Kidney (tissue), 14 donors: ENCODE results near the gene KIF26B. TPM values are rescaled to one million over a fixed set of nuclear protein-coding genes. Genes with fewer than 3 reads are reported as not detected.

Source experiments
- DNase-seq, 5 donors: peaks; one replicate each; pipeline ENCODE4 v3.0.0-alpha.2; 2013 to 2020
- FAIRE-seq: peaks from 2 replicates; lab custom pipeline; 2012; peaks lifted over from hg19 to GRCh38; lab: Jason Lieb, UNC
- H3K27ac ChIP-seq, 2 donors: one replicate each; pipeline ENCODE4 v1.7.0; 2013; ENCODE audit warnings: low read depth in 2 of 2, low read length in 2 of 2, inconsistent platforms in 1 of 2
- H3K27me3 ChIP-seq: one replicate; pipeline ENCODE4 v1.7.1; 2013; ENCODE audit warnings: low read length, inconsistent platforms; ENCODE audit not compliant: control insufficient read depth, insufficient read depth
- H3K36me3 ChIP-seq, 3 donors: one replicate each; pipeline versions ENCODE4 v1.7.0 to v1.7.1; 2013; ENCODE audit warnings: low read length in 3 of 3, control low read depth in 1 of 3, inconsistent platforms in 1 of 3; ENCODE audit not compliant: insufficient read depth in 3 of 3, control insufficient read depth in 2 of 3
- H3K4me1 ChIP-seq, 3 donors: one replicate each; pipeline versions ENCODE4 v1.7.0 to v1.7.1; 2013; ENCODE audit warnings: low read length in 3 of 3, inconsistent platforms in 1 of 3, low read depth in 1 of 3; ENCODE audit not compliant: control insufficient read depth in 2 of 3, insufficient read depth in 2 of 3
- H3K4me3 ChIP-seq, 3 donors: one replicate each; pipeline versions ENCODE4 v1.7.0 to v1.8.1; 2013; ENCODE audit warnings: low read length in 3 of 3, control low read depth in 1 of 3, inconsistent platforms in 1 of 3
- H3K9ac ChIP-seq, 3 donors: one replicate each; pipeline versions ENCODE4 v1.7.0 to v1.7.1; 2013; ENCODE audit warnings: low read length in 3 of 3, control low read depth in 1 of 3, inconsistent platforms in 1 of 3
- H3K9me3 ChIP-seq, 3 donors: one replicate each; pipeline versions ENCODE4 v1.7.0 to v1.7.1; 2013; ENCODE audit warnings: low read length in 3 of 3, control low read depth in 1 of 3, inconsistent platforms in 1 of 3; ENCODE audit not compliant: control insufficient read depth in 2 of 3, insufficient read depth in 1 of 3
- CTCF ChIP-seq: IDR thresholded peaks from 3 replicates; pipeline ENCODE4 v1.5.1; 2012; ENCODE audit warnings: mild to moderate bottlenecking, moderate library complexity, borderline replicate concordance; ENCODE audit not compliant: insufficient read depth; ENCODE audit errors: extremely low read depth
- intact Hi-C: fragments of 100-400 bp; cut with DNase I; formaldehyde crosslinking; loops from one replicate; pipeline ENCODE4 v1.11.1; 2022
- polyA plus RNA-seq: library from polyadenylated mRNA; stranded (reverse); fragments of 350-450 nt; fragmentation: Illumina TruSeq; extraction: RNeasy Lipid Tissue Mini Kit (QIAGEN cat#74804); gene quantifications from one replicate; pipeline ENCODE4 v1.2.3, GENCODE V29; 2014; ENCODE audit warnings: low read depth, low replicate concordance; ENCODE audit not compliant: insufficient read depth
- total RNA-seq: library from RNA; stranded (reverse); fragmentation: NEBNext Ultra II Directional; extraction: Animal tissue kit (Norgen Biotek cat#: 25700); gene quantifications from one replicate; pipeline ENCODE4 v1.2.1, GENCODE V29; 2021
- donor health status: control.
- donor health status: control.
- donor health status: control.
- donor health status: control.
- donor health status: control.
- donor health status: DM: yes; HTN: yes; CAD: no.
- donor health status: Normal renal cell carcinoma (clear cell type).

Gene KIF26B
- total and polyA plus RNA-seq, 2 donors from 2014 or later = 0.52 to 10.7 TPM

GRCh38 chr1:245467804-245468203 is 313.0 kb downstream of the KIF26B start:
- H3K9me3 ChIP-seq = no peaks in the 10 kb centered on the region
- no peaks in the 10 kb centered on the region for H3K4me1 ChIP-seq
- no peaks in the 10 kb centered on the region for H3K27me3 ChIP-seq
- TF ChIP-seq CTCF = no peak
- H3K27ac ChIP-seq = no peak overlapping the region
- no peaks in the 10 kb centered on the region for H3K36me3 ChIP-seq
- H3K9ac ChIP-seq = no peak overlapping the region
- H3K4me3 ChIP-seq = no peak overlapping the region
- FAIRE-seq = no peak
- intact Hi-C loops = no loop called here
- DNase-seq = no peak

- Histone ChIP-seq H3K9me3 (no peaks in the 10 kb centered on the region), H3K9ac (no peak overlapping the region), H3K27ac (no peak overlapping the region), H3K36me3 (no peaks in the 10 kb centered on the region), H3K4me3 (no peak overlapping the region), H3K4me1 (no peaks in the 10 kb centered on the region), H3K27me3 (no peaks in the 10 kb centered on the region)
- intact Hi-C loops = no loop called here
- FAIRE-seq (no peak), DNase-seq (peak in 1 of 5 donors; percentile 46)
- no peak for TF ChIP-seq CTCF
Observed at GRCh38 chr1:245469006-245469405, 314.2 kb downstream of the KIF26B start.

- Histone ChIP-seq H3K9me3 (no peaks in the 10 kb centered on the region), H3K36me3 (no peaks in the 10 kb centered on the region), H3K4me1 (no peaks in the 10 kb centered on the region), H3K4me3 (no peak overlapping the region), H3K27ac (no peak overlapping the region), H3K27me3 (no peaks in the 10 kb centered on the region), H3K9ac (no peak overlapping the region)
- no peak for TF ChIP-seq CTCF
- FAIRE-seq (no peak), DNase-seq (no peak)
- intact Hi-C loops = no loop called here
Observed at GRCh38 chr1:245469734-245470133, 314.9 kb downstream of the KIF26B start.

GRCh38 chr1:245475126-245475525 is 320.3 kb downstream of the KIF26B start:
- H3K4me3 ChIP-seq = no peak overlapping the region
- intact Hi-C loops = no loop called here
- FAIRE-seq = no peak

More at GRCh38 chr1:245475126-245475525, 320.3 kb downstream of the KIF26B start:
- no peak overlapping the region for H3K27ac ChIP-seq
- H3K9ac ChIP-seq = no peak overlapping the region
- no peak for TF ChIP-seq CTCF
- H3K36me3 ChIP-seq = no peaks in the 10 kb centered on the region
- DNase-seq = no peak
- no peaks in the 10 kb centered on the region for H3K27me3 ChIP-seq
- H3K4me1 ChIP-seq = no peaks in the 10 kb centered on the region
- H3K9me3 ChIP-seq = no peaks in the 10 kb centered on the region
